Neural cell (in vitro differentiated cells): ENCODE data around the gene MS4A3. TPM values are rescaled to one million over a fixed set of nuclear protein-coding genes. Genes with fewer than 3 reads are reported as not detected.

Source experiments
- H2AFZ ChIP-seq: fragments of 200-600, 300-800 bp; sonication (generic), shearing (Covaris generic); 2 replicates; pipeline ENCODE4 v1.6.0; 2014; ENCODE audit warnings: low read depth, mild to moderate bottlenecking, antibody characterized with exemption, low read length, moderate library complexity
- H3F3A ChIP-seq: fragments of 200-600 bp; shearing (Covaris generic); 2 replicates; pipeline ENCODE4 v1.6.1; 2016; ENCODE audit warnings: mild to moderate bottlenecking, moderate library complexity, mixed read lengths, antibody characterized with exemption, low read length; ENCODE audit not compliant: insufficient read depth, poor library complexity, severe bottlenecking
- H3K27ac ChIP-seq: fragments of 200-600, 300-800 bp; sonication (generic), shearing (Covaris generic); 2 replicates; pipeline ENCODE4 v1.5.1; 2014; ENCODE audit warnings: mild to moderate bottlenecking, low read length, moderate library complexity
- H3K27me3 ChIP-seq: fragments of 300-800, 200-600 bp; sonication (generic), shearing (Covaris generic); 2 replicates; pipeline ENCODE4 v1.6.0; 2014; ENCODE audit warnings: mild to moderate bottlenecking, low read depth, low read length, moderate library complexity; ENCODE audit not compliant: insufficient read depth
- H3K36me3 ChIP-seq: fragments of 300-800, 200-600 bp; sonication (generic), shearing (Covaris generic); 2 replicates; pipeline ENCODE4 v1.5.1; 2014; ENCODE audit warnings: mild to moderate bottlenecking, antibody characterized with exemption, low read length, moderate library complexity; ENCODE audit not compliant: insufficient read depth
- H3K4me2 ChIP-seq: fragments of 300-800, 200-600 bp; sonication (generic), shearing (Covaris generic); 2 replicates; pipeline ENCODE4 v1.6.0; 2014; ENCODE audit warnings: mild to moderate bottlenecking, low read length
- H3K4me3 ChIP-seq: fragments of 300-800, 200-600 bp; sonication (generic), shearing (Covaris generic); 2 replicates; pipeline ENCODE4 v1.5.1; 2014; ENCODE audit warnings: mild to moderate bottlenecking, low read length, moderate library complexity
- H3K79me2 ChIP-seq: fragments of 200-600 bp; shearing (Covaris generic); replicated peaks from 2 replicates; pipeline ENCODE4 v1.6.0; 2014; ENCODE audit warnings: mild to moderate bottlenecking, low read length, moderate library complexity; ENCODE audit not compliant: insufficient read depth
- H3K9ac ChIP-seq: fragments of 300-800, 200-600 bp; sonication (generic), shearing (Covaris generic); 2 replicates; pipeline ENCODE4 v1.6.1; 2016; ENCODE audit warnings: mild to moderate bottlenecking, low read length, mixed read lengths
- H3K9me2 ChIP-seq: fragments of 200-600 bp; shearing (Covaris generic); 2 replicates; pipeline ENCODE4 v1.6.1; 2016; ENCODE audit warnings: mild to moderate bottlenecking, low read length, mixed read lengths; ENCODE audit not compliant: insufficient read depth
- H3K9me3 ChIP-seq: fragments of 200-600, 300-800 bp; sonication (generic), shearing (Covaris generic); 2 replicates; pipeline ENCODE4 v1.6.1; 2016; ENCODE audit warnings: mild to moderate bottlenecking, mixed run types, low read length, moderate library complexity, mixed read lengths
- H4K20me1 ChIP-seq: fragments of 200-600 bp; shearing (Covaris generic); 2 replicates; pipeline ENCODE4 v1.6.1; 2016; ENCODE audit warnings: mild to moderate bottlenecking, mixed run types; ENCODE audit not compliant: insufficient read depth
- EP300 ChIP-seq: fragments of 450-650 bp; conservative IDR thresholded peaks from 2 replicates; pipeline ENCODE4 v1.6.1; 2014; ENCODE audit warnings: antibody characterized with exemption, mild to moderate bottlenecking, moderate library complexity; ENCODE audit not compliant: poor library complexity, severe bottlenecking
- EZH2 ChIP-seq: fragments of 200-600, 300-800 bp; shearing (Covaris generic), sonication (generic); IDR thresholded peaks from 2 replicates; pipeline ENCODE4 v1.6.1; 2014; ENCODE audit warnings: antibody characterized with exemption, low read length, borderline replicate concordance, mild to moderate bottlenecking; ENCODE audit not compliant: insufficient read depth, poor library complexity, severe bottlenecking
- MXI1 ChIP-seq: fragments of 450-650 bp; conservative IDR thresholded peaks from 2 replicates; pipeline ENCODE4 v1.6.1; 2014; ENCODE audit warnings: antibody characterized with exemption, mild to moderate bottlenecking; ENCODE audit not compliant: poor library complexity, severe bottlenecking
- POLR2AphosphoS5 ChIP-seq: IDR thresholded peaks from 2 replicates; pipeline ENCODE4 v1.6.1; 2012
- RAD21 ChIP-seq: fragments of 450-650 bp; conservative IDR thresholded peaks from 2 replicates; pipeline ENCODE4 v1.6.1; 2014; ENCODE audit warnings: antibody characterized with exemption, mild to moderate bottlenecking, moderate library complexity
- SMC3 ChIP-seq: fragments of 450-650 bp; conservative IDR thresholded peaks from 2 replicates; pipeline ENCODE4 v1.6.1; 2014; ENCODE audit warnings: antibody characterized with exemption, mild to moderate bottlenecking, moderate library complexity; ENCODE audit not compliant: poor library complexity
- TAF1 ChIP-seq: IDR thresholded peaks from 2 replicates; pipeline ENCODE4 v1.6.1; 2012; ENCODE audit warnings: low read depth
- polyA plus RNA-seq: library from polyadenylated mRNA; depleted of rRNA; stranded (reverse); fragments of >200 nt; gene quantifications from 2 replicates; pipeline ENCODE4 v1.2.3, GENCODE V29; 2014
- TF ChIP-seq, protein P1 (sequence below): IDR thresholded peaks from 2 replicates; pipeline ENCODE4 v1.6.1; 2012; ENCODE audit warnings: borderline replicate concordance
- TF ChIP-seq, protein P2 (sequence below): fragments of 450-650 bp; IDR thresholded peaks from 2 replicates; pipeline ENCODE4 v1.5.1; 2014; ENCODE audit warnings: antibody characterized with exemption, mild to moderate bottlenecking, moderate library complexity; ENCODE audit not compliant: poor library complexity, severe bottlenecking

Gene MS4A3
- polyA plus RNA-seq, 1 donor from 2014 or later: not detected

DNA sequence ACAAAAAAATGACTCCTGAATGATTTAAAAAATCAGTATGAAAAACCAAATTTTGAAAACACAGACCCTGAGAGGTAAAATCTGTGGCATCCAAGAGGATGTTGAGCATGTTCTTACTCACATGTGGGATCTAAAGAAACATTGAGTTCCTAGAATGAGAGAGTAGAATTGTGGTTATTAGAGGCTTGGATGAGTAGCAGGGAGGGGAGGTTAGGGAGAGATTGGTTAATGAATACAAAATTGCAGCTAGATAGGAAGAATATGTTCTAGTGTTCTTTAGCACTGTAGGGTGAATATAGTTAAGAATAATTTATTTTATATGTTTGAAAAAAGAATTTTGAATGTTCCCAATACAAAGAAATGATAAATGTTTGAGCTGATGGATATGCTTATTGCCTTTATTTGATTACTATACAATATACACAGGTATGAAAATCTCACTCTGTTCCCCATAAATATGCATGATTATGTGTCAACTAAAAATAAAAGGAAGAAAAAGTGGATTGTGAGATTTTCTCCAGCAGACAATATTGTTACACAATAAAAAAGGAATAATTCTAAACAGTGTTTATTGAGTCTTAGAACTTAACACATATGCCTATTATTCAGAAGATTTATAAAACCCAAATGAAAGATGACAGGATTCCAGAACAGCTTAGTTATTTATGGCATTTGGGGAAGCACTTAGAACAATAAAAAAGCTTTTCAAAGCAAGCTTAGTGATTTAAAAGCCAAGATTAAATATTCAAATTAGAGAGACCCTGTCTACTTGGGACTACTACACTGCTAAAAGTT, 60.7 kb downstream of the MS4A3 start:
- no peak overlapping the region for H3K4me3 ChIP-seq
- H3K27ac ChIP-seq: no peak overlapping the region
- no peaks in the 10 kb centered on the region for H3K79me2 ChIP-seq
- H3K4me2 ChIP-seq: no peak overlapping the region
- no peaks in the 10 kb centered on the region for H4K20me1 ChIP-seq
- no peaks in the 10 kb centered on the region for H3F3A ChIP-seq
- no peak for TF ChIP-seq RAD21
- TF ChIP-seq, protein P1, sequence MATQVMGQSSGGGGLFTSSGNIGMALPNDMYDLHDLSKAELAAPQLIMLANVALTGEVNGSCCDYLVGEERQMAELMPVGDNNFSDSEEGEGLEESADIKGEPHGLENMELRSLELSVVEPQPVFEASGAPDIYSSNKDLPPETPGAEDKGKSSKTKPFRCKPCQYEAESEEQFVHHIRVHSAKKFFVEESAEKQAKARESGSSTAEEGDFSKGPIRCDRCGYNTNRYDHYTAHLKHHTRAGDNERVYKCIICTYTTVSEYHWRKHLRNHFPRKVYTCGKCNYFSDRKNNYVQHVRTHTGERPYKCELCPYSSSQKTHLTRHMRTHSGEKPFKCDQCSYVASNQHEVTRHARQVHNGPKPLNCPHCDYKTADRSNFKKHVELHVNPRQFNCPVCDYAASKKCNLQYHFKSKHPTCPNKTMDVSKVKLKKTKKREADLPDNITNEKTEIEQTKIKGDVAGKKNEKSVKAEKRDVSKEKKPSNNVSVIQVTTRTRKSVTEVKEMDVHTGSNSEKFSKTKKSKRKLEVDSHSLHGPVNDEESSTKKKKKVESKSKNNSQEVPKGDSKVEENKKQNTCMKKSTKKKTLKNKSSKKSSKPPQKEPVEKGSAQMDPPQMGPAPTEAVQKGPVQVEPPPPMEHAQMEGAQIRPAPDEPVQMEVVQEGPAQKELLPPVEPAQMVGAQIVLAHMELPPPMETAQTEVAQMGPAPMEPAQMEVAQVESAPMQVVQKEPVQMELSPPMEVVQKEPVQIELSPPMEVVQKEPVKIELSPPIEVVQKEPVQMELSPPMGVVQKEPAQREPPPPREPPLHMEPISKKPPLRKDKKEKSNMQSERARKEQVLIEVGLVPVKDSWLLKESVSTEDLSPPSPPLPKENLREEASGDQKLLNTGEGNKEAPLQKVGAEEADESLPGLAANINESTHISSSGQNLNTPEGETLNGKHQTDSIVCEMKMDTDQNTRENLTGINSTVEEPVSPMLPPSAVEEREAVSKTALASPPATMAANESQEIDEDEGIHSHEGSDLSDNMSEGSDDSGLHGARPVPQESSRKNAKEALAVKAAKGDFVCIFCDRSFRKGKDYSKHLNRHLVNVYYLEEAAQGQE: no peak
- TF ChIP-seq SMC3: no peak
- TF ChIP-seq, protein P2, sequence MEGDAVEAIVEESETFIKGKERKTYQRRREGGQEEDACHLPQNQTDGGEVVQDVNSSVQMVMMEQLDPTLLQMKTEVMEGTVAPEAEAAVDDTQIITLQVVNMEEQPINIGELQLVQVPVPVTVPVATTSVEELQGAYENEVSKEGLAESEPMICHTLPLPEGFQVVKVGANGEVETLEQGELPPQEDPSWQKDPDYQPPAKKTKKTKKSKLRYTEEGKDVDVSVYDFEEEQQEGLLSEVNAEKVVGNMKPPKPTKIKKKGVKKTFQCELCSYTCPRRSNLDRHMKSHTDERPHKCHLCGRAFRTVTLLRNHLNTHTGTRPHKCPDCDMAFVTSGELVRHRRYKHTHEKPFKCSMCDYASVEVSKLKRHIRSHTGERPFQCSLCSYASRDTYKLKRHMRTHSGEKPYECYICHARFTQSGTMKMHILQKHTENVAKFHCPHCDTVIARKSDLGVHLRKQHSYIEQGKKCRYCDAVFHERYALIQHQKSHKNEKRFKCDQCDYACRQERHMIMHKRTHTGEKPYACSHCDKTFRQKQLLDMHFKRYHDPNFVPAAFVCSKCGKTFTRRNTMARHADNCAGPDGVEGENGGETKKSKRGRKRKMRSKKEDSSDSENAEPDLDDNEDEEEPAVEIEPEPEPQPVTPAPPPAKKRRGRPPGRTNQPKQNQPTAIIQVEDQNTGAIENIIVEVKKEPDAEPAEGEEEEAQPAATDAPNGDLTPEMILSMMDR: no peak
- TF ChIP-seq EZH2: no peak
- TF ChIP-seq TAF1: no peak
- H3K9me3 ChIP-seq: no peaks in the 10 kb centered on the region
- no peaks in the 10 kb centered on the region for H3K36me3 ChIP-seq
- no peak overlapping the region for H3K9ac ChIP-seq
- no peaks in the 10 kb centered on the region for H3K27me3 ChIP-seq
- no peaks in the 10 kb centered on the region for H3K9me2 ChIP-seq
- no peak overlapping the region for H2AFZ ChIP-seq

DNA sequence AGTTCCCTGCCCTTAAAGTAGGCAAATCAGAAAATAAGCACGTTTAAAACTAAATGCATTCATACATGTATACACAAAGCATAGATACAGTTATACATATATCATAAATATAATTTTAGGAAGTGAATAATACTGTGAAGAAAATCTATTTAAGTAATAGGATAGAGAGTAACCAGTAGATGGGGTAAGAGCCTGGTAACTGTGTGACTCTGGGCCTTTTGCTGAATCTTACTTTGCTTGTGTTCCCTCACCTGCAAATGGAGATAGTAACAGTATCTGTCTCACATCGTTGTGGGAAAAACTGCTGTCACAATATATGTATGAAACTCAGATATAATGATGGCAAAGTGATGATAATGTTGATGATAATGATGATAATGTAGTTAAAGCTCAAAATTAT, 61.9 kb downstream of the MS4A3 start:
- Histone ChIP-seq H3K4me2 (no peak overlapping the region), H3K9me3 (no peaks in the 10 kb centered on the region), H3K79me2 (no peaks in the 10 kb centered on the region), H3K9me2 (no peaks in the 10 kb centered on the region), H3K4me3 (no peak overlapping the region), H3F3A (no peaks in the 10 kb centered on the region), H3K27me3 (no peaks in the 10 kb centered on the region), H3K9ac (no peak overlapping the region), H3K27ac (no peak overlapping the region), H4K20me1 (no peaks in the 10 kb centered on the region), H2AFZ (no peak overlapping the region), H3K36me3 (no peaks in the 10 kb centered on the region)
- TF ChIP-seq, protein P2: no peak
- TF ChIP-seq, protein P1: no peak
- no peak for TF ChIP-seq MXI1
- no peak for TF ChIP-seq POLR2AphosphoS5
- TF ChIP-seq RAD21: no peak
- TF ChIP-seq TAF1: no peak
- no peak for TF ChIP-seq SMC3
- no peak for TF ChIP-seq EP300
